ENCODE results near the gene SEC24C. TPM values are rescaled to one million over a fixed set of nuclear protein-coding genes. Genes with fewer than 3 reads are reported as not detected.

Gene SEC24C
- polyA plus RNA-seq, 2 of the 4 experiments (the other 2 are of a cell fraction): 54.3 to 84.7 TPM

DNA sequence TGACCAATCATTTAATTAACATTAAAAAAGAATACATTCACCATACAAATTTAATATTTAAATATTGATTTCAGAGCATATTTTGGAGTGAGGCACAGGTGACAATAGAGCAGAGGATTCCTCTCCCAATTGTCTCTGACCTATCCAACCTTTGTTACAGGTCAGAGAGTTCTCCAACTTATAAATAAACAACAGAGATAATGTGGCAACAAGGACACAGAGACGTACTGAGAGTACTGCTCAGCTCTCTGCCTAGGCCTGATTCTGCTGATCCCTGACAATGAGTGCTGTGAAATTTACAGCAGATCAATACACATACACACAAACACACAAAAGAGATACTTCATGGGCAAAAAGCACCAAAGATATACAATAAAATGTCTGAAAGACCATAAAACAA lies 27.9 kb upstream of the SEC24C start:
- no peak for ATAC-seq
- H3K4me3 ChIP-seq: no peak overlapping the region
- ChIA-PET CTCF (interaction anchor here (0.9 kb wide), 1 partner anchor 44 kb away, joined by 3 read pairs; no protein-coding TSS in a partner anchor), POLR2A (interaction anchor here (1.6 kb wide), 1 partner anchor 14 kb away, joined by 5 read pairs; no protein-coding TSS in a partner anchor)
- FAIRE-seq: no peak
- no peak overlapping the region for H3K4me2 ChIP-seq
- H3K9me3 ChIP-seq: no peaks in the 10 kb centered on the region
- no peak overlapping the region for H3K27ac ChIP-seq
- no peaks in the 10 kb centered on the region for H3K4me1 ChIP-seq
- no peak for TF ChIP-seq CHD4 (IDR thresholded peaks at IDR 0.05; ENCODE audit: borderline replicate concordance)
- no peak for TF ChIP-seq BHLHE40 (IDR thresholded peaks at IDR 0.05; ENCODE audit: low read depth, low read length)
- TF ChIP-seq, protein P1, sequence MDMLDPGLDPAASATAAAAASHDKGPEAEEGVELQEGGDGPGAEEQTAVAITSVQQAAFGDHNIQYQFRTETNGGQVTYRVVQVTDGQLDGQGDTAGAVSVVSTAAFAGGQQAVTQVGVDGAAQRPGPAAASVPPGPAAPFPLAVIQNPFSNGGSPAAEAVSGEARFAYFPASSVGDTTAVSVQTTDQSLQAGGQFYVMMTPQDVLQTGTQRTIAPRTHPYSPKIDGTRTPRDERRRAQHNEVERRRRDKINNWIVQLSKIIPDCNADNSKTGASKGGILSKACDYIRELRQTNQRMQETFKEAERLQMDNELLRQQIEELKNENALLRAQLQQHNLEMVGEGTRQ (IDR thresholded peaks at IDR 0.05): no peak
- no peak for TF ChIP-seq KDM5A (IDR thresholded peaks at IDR 0.05)
- TF ChIP-seq CHD2 (IDR thresholded peaks at IDR 0.05; ENCODE audit: low read length, partially characterized antibody): no peak
- TF ChIP-seq RFX5 (IDR thresholded peaks at IDR 0.05): no peak
- TF ChIP-seq, protein P2, sequence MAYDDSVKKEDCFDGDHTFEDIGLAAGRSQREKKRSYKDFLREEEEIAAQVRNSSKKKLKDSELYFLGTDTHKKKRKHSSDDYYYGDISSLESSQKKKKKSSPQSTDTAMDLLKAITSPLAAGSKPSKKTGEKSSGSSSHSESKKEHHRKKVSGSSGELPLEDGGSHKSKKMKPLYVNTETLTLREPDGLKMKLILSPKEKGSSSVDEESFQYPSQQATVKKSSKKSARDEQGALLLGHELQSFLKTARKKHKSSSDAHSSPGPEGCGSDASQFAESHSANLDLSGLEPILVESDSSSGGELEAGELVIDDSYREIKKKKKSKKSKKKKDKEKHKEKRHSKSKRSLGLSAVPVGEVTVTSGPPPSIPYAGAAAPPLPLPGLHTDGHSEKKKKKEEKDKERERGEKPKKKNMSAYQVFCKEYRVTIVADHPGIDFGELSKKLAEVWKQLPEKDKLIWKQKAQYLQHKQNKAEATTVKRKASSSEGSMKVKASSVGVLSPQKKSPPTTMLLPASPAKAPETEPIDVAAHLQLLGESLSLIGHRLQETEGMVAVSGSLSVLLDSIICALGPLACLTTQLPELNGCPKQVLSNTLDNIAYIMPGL (CRISPR knock-in tag; IDR thresholded peaks at IDR 0.05; ENCODE audit: borderline replicate concordance): no peak
- no peak for TF ChIP-seq NPAS2 (CRISPR knock-in tag; IDR thresholded peaks at IDR 0.05; ENCODE audit: borderline replicate concordance)
- no peak for TF ChIP-seq ZNF302 (CRISPR knock-in tag; IDR thresholded peaks at IDR 0.05)
- no peak for TF ChIP-seq RAD21 (conservative IDR thresholded peaks at IDR 0.05 in 1 of 2, IDR thresholded peaks at IDR 0.05 in 1 of 2)
- TF ChIP-seq, protein P3, sequence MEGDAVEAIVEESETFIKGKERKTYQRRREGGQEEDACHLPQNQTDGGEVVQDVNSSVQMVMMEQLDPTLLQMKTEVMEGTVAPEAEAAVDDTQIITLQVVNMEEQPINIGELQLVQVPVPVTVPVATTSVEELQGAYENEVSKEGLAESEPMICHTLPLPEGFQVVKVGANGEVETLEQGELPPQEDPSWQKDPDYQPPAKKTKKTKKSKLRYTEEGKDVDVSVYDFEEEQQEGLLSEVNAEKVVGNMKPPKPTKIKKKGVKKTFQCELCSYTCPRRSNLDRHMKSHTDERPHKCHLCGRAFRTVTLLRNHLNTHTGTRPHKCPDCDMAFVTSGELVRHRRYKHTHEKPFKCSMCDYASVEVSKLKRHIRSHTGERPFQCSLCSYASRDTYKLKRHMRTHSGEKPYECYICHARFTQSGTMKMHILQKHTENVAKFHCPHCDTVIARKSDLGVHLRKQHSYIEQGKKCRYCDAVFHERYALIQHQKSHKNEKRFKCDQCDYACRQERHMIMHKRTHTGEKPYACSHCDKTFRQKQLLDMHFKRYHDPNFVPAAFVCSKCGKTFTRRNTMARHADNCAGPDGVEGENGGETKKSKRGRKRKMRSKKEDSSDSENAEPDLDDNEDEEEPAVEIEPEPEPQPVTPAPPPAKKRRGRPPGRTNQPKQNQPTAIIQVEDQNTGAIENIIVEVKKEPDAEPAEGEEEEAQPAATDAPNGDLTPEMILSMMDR (IDR thresholded peaks at IDR 0.05): no peak
- TF ChIP-seq, protein P4, sequence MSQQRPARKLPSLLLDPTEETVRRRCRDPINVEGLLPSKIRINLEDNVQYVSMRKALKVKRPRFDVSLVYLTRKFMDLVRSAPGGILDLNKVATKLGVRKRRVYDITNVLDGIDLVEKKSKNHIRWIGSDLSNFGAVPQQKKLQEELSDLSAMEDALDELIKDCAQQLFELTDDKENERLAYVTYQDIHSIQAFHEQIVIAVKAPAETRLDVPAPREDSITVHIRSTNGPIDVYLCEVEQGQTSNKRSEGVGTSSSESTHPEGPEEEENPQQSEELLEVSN (IDR thresholded peaks at IDR 0.05; ENCODE audit: borderline replicate concordance, low read depth): no peak
- TF ChIP-seq, protein P5, sequence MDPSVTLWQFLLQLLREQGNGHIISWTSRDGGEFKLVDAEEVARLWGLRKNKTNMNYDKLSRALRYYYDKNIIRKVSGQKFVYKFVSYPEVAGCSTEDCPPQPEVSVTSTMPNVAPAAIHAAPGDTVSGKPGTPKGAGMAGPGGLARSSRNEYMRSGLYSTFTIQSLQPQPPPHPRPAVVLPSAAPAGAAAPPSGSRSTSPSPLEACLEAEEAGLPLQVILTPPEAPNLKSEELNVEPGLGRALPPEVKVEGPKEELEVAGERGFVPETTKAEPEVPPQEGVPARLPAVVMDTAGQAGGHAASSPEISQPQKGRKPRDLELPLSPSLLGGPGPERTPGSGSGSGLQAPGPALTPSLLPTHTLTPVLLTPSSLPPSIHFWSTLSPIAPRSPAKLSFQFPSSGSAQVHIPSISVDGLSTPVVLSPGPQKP (IDR thresholded peaks at IDR 0.05; ENCODE audit: low read depth, low read length): no peak
- no peak for TF ChIP-seq RNF2 (IDR thresholded peaks at IDR 0.05; ENCODE audit: borderline replicate concordance, low read depth)
- TF ChIP-seq RARB (CRISPR knock-in tag; IDR thresholded peaks at IDR 0.05): no peak
- 100% methylated on average over 1 of the region's 1 CpG for WGBS (ENCODE audit: missing lambda C conversion rate)
- DNase-seq (ENCODE audit: low read depth in 1 of 2, low spot score in 1 of 2): no peak

DNA sequence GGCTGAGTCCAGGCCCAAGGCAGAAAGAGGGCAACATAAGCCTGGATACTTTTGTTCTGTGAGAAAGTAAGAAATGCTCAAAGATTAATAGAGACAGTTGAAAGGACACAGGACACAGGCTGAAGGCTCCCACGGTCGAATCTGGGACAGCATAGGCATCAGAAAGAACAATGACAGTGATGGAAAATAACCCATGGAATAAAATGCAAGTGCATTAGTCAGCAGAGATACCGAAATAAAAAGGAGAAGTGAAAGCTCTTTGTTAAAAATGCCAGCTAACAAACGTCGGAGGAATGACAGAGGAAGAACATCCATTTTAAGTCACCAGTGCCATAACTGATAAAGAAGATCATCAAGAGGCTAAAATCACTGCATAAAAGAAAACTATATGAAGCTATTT lies 26.6 kb upstream of the SEC24C start:
- no peaks in the 10 kb centered on the region for H3K9me3 ChIP-seq
- CTCF ChIA-PET: interaction anchor here (0.6 to 1.3 kb wide), 2 partner anchors 188 to 1378 kb away, joined by 4 to 5 read pairs; no protein-coding TSS in a partner anchor
- FAIRE-seq (no peak), ATAC-seq (no peak), DNase-seq (ENCODE audit: low read depth in 1 of 2, low spot score in 1 of 2) (no peak)
- WGBS (ENCODE audit: missing lambda C conversion rate): 86% methylated on average over 5 of the region's 5 CpGs
- no peak overlapping the region for H3K4me2 ChIP-seq
- H3K27ac ChIP-seq: no peak overlapping the region
- no peaks in the 10 kb centered on the region for H3K4me1 ChIP-seq
- H3K4me3 ChIP-seq: no peak overlapping the region
- POLR2A ChIA-PET: no interaction called here
- TF ChIP-seq ZNF302 (CRISPR knock-in tag; IDR thresholded peaks at IDR 0.05) (no peak), TFCP2L1 (CRISPR knock-in tag; IDR thresholded peaks at IDR 0.05) (no peak), RARB (CRISPR knock-in tag; IDR thresholded peaks at IDR 0.05) (no peak), RFX5 (IDR thresholded peaks at IDR 0.05) (no peak), RCOR1 (IDR thresholded peaks at IDR 0.05; ENCODE audit: low read depth, low read length) (no peak), FOSB (CRISPR knock-in tag; IDR thresholded peaks at IDR 0.05) (no peak), CHD2 (IDR thresholded peaks at IDR 0.05; ENCODE audit: low read length, partially characterized antibody) (no peak), RNF2 (IDR thresholded peaks at IDR 0.05; ENCODE audit: borderline replicate concordance, low read depth) (no peak), ZSCAN20 (CRISPR knock-in tag; IDR thresholded peaks at IDR 0.05) (no peak)
- TF ChIP-seq, protein P4 (IDR thresholded peaks at IDR 0.05; ENCODE audit: borderline replicate concordance, low read depth): no peak
- TF ChIP-seq, protein P1 (IDR thresholded peaks at IDR 0.05): no peak
- TF ChIP-seq, protein P6, sequence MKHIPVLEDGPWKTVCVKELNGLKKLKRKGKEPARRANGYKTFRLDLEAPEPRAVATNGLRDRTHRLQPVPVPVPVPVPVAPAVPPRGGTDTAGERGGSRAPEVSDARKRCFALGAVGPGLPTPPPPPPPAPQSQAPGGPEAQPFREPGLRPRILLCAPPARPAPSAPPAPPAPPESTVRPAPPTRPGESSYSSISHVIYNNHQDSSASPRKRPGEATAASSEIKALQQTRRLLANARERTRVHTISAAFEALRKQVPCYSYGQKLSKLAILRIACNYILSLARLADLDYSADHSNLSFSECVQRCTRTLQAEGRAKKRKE (CRISPR knock-in tag; IDR thresholded peaks at IDR 0.05; ENCODE audit: low read depth): no peak
- TF ChIP-seq, protein P2 (CRISPR knock-in tag; IDR thresholded peaks at IDR 0.05; ENCODE audit: borderline replicate concordance): no peak
- TF ChIP-seq, protein P5 (IDR thresholded peaks at IDR 0.05; ENCODE audit: low read depth, low read length): no peak
